Stimulated activated CD8-positive, alpha-beta memory T cell treated with anti-CD3 and anti-CD28 coated beads, Interleukin-7, amount 100 ng/mL, for 1 hour (primary cell): ENCODE data around the gene ABTB2.

Experiments used
- DNase-seq, 2 donors: peaks; one replicate each; pipeline ENCODE4 v3.0.0-alpha.2; 2020; ENCODE audit warnings: low read depth in 2 of 2

ABTB2 gene

DNA sequence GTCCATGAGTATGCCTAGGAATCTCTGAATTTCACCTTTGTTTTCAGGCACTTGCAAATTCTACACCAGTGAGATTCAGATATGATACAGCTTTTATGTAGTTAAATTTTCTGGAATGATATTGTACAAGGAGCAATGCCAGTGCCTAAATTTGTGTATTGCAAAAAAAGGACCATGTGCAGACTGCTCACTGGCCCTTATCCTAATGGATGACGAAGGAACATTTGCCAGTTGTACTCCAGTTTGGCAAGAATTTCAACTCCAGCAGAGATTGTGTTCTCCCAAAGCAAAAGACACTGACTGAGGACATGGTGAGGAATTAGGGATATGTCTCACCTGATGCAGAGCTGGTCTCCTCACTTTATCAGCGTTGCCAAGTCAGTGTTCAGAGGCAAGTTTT lies 243.8 kb downstream of the ABTB2 start:
- DNase-seq: no peak

DNA sequence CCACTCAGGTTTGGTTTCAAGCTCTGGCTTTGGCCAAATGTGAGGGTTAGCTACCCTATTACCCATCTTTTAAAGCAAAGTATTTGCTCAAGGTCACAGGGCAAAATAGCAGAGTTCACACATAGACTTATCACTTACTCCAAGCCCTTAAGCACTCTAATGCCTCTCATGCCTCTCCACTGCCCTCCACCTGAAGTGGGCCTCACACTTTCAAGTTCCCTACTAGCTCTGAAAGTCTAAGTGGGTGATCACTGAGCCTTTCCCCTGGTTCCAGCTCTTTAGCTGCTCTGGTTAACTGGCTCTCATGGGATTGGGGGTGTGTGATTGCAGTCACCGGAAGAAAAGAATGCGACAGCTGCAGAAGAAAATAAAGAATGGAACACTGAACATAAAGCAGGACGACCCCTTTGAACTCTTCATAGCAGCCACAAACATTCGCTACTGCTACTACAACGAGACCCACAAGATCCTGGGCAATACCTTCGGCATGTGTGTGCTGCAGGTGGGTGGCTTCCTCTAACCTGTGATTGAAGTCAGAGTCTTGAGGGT lies 246.0 kb downstream of the ABTB2 start:
- no peak for DNase-seq

DNA sequence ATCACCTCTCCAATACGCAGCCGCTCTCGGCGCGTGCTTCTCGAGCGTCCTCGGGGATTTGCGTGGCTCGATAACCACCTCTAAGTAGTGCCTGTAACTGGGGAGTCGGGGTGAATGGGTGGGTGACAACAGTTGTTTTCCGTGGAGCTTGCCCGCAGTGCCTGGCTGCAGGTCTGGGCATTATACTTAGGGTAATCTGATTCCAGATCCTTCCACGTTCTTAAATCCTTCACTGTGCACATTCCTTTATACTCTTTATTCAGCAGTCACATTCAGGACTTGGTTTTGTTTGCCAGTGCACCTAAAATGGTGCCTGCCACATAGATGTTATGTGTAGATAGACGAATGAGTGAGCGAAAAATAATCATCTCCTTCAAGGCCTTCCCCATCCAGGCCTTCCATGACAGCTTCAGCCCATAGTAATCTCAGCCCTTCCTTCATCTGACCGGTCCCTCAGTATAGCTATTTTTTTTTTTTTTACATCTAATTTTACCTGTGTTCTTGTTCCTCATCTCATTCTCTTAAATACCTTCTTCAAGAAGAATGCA lies 251.8 kb downstream of the ABTB2 start:
- DNase-seq: no peak

DNA sequence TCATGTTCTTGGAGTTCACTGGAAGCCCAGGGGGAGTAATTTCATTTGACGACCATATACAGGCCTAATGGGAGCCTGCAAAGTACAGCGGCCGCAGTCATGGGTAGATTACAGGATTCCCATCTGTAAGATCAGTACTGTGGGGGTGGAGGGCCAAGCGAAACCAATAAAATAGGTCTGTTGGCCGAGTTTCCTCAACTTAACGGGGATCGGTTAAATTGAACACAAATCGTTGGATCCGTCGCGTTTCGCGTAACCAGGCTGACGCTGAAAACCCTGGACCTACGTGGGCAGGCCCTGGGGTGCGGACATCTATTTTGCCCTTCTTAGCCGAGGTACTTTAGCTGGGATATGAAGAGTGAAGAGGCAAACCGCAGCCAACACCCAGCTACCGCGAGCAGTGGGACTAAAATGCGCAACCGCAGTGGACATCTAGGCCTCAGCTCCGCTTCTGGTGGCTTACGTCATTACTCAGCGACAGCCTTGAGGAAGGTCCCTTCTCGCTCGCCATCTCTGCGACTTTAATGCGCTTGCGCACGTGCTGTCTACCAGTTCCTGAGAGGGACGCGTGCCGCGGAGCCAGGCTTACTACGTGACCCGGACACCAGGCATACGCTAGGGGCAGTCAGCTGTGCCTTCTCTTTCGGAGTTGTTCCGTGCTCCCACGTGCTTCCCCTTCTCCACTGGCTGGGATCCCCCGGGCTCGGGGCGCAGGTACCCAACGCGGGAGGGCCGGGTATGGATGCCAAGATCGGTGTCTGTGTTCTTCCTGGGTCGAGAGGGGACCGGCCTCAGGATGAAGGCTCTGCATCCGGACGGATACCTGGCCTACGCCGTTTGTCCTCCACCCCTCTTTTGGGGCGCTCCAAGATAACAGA lies 252.5 kb downstream of the ABTB2 start, which contains the start of gene NAT10:
Gene NAT10, plus strand, starts transcription at position 551 of the 878 bp plus-strand sequence. CDS start 2,597 bp downstream, outside the sequence.
- peak; percentile 96 to 97 for DNase-seq

DNA sequence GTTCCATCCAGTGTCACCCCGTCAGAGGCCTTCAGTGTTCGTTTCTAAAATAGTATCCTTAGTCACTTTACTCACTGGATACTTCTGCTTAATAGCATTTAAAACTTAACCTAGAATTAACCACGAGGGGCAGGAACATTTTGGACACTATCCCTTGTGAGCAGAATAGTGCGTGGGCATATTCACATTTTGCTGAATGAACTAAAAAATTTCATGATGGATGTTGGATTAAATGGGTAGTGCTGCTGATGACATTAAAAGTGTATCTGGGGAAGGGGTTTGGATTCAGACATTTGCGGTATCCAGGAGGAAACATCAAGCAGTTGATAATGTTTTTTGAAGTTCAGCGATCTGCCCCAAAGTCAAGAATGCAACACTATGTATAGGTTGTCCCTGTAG lies 253.1 kb downstream of the ABTB2 start:
- DNase-seq: no peak
